Spinal cord (tissue), 10 donors: ENCODE measurements around the gene COL16A1. TPM values are rescaled to one million over a fixed set of nuclear protein-coding genes. Genes with fewer than 3 reads are reported as not detected.

ENCODE experiments used
- DNase-seq, 6 donors: peaks; one replicate each; pipeline versions ENCODE4 v3.0.0 to v3.0.0-alpha.2; 2013 to 2015; ENCODE audit warnings: low spot score in 6 of 6, low read depth in 4 of 6
- H3K27ac ChIP-seq: one replicate; pipeline ENCODE4 v1.5.1; 2013; ENCODE audit warnings: low read depth, low read length, control low read depth
- H3K27me3 ChIP-seq: one replicate; pipeline ENCODE4 v1.6.1; 2013; ENCODE audit warnings: low read length; ENCODE audit not compliant: control insufficient read depth, insufficient read depth
- H3K36me3 ChIP-seq: one replicate; pipeline ENCODE4 v1.6.1; 2013; ENCODE audit warnings: low read length; ENCODE audit not compliant: control insufficient read depth, insufficient read depth
- H3K4me1 ChIP-seq: one replicate; pipeline ENCODE4 v1.6.1; 2013; ENCODE audit warnings: low read length; ENCODE audit not compliant: control insufficient read depth, insufficient read depth
- H3K4me3 ChIP-seq: one replicate; pipeline ENCODE4 v1.5.1; 2013; ENCODE audit warnings: low read depth, low read length, control low read depth
- H3K9me3 ChIP-seq: one replicate; pipeline ENCODE4 v1.6.1; 2013; ENCODE audit warnings: low read length; ENCODE audit not compliant: control insufficient read depth, insufficient read depth
- WGBS: methylation state at CpG from one replicate; pipeline ENCODE4 v1.1.5; 2013; ENCODE audit warnings: missing lambda C conversion rate; ENCODE audit not compliant: insufficient coverage; 5-methylcytosine and 5-hydroxymethylcytosine counted together
- polyA plus RNA-seq, 2 donors: library from polyadenylated mRNA; unstranded; fragments of 120-200 nt; gene quantifications; one replicate each; pipeline ENCODE4 v1.2.1, GENCODE V29; 2013; ENCODE audit not compliant: insufficient read length in 2 of 2
- total RNA-seq, 2 donors: library from RNA; depleted of rRNA in 1 of 2; stranded (reverse); fragments of 120-200 nt in 1 of 2; fragments of >200 nt in 1 of 2; gene quantifications; one replicate each; pipeline versions ENCODE4 v1.2.3 to v1.2.4, GENCODE V29; 2013 to 2014
- donor health status: healthy.

The COL16A1 gene
- total and polyA plus RNA-seq, 4 donors: 60.6 to 178 (median 135) TPM

DNA sequence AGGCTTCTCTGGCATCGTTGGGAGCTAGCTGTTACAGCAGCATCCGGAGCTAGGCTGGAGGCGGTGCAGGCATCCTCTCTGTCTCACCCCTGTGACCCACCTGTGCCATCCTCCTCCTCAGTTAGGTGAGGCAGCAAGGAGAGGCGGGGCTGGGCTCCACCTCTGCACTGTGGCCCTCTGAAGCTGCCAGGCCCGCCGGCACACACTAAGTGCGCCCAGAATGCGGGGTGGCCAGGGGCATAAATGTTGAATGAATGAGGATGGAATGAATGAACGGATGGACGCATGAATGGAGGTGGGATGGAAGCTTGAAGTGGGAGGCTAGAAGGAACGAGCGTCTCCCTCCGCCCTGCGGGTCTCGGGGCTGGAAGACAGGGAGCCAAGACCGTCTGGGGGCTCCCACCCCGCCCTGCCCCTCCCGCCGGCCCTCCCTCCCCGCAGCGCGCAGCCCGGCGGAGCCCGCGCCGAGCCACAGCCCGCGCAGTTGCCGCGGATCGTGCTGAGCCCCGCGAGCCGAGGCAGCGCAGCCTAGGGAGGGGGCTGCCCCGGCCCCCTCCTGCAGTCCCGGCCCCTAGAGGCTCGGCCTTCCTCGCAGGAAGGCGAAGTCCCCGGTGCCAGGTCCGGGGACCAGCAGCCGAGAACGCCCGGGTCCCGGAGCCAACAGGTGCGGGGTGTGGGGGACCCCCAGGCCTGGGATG lies 86.5 kb downstream of the COL16A1 start, which contains the start of gene HCRTR1:
Gene HCRTR1 (plus strand): TSS at position 472 of the 698 bp plus-strand sequence. CDS start 1,504 bp downstream, outside the sequence.
- WGBS: 2% methylated on average over 43 of the region's 48 CpGs

DNA sequence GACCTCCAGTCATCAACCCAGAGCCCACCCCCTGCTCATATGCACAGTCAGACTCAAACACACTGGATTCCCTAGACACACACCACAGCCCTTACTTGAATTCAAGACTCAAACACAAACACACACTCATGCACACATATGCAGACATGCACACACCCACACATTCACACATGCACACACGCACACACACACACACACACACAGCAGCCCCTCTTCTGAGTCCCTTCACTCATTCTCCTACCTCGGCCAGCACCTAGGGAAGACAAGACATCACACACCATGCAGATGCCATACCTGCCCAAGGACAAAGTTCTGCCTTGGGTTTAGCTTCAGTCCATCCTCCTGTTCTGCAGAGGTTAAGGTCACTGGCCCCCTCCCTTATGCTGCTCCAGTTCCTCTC lies 87.9 kb downstream of the COL16A1 start:
- DNase-seq: no peak
- Histone ChIP-seq H3K27me3 (peaks cover 11% of the 10 kb centered on the region), H3K36me3 (no peaks in the 10 kb centered on the region), H3K4me3 (no peak overlapping the region), H3K4me1 (peaks cover 33% of the 10 kb centered on the region), H3K27ac (no peak overlapping the region), H3K9me3 (no peaks in the 10 kb centered on the region)
- WGBS: 49% methylated on average over 2 of the region's 2 CpGs

More for the DNA sequence above, 86.5 kb downstream of the COL16A1 start, which contains the start of gene HCRTR1:
- H3K4me1 ChIP-seq: peaks cover 43% of the 10 kb centered on the region
- H3K4me3 ChIP-seq: peak within 1 kb of the TSS; percentile 47
- H3K9me3 ChIP-seq: no peaks in the 10 kb centered on the region
- H3K27me3 ChIP-seq: peaks cover 11% of the 10 kb centered on the region
- no peaks in the 10 kb centered on the region for H3K36me3 ChIP-seq
- peak in 2 of 6 donors; percentile 23 to 42 for DNase-seq
- H3K27ac ChIP-seq: no peak within 1 kb of the TSS

DNA sequence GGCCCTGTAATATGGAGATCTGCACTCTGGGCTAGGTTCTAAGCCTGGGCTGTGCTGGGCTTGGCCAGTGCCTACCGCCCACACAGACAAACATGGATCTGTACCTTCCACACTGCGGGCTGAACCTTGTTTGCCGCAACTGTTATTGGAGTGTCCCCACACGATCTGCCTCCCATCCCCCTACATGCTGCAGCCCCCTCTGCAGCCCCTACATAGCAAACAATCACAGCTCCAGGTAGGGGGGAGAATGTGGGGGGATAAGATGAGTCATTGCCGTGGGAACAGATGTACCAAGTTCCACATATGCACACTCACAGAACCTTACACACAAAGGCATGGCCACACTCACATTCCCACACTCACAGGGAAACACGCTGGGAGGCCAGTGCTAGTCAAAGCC lies 88.4 kb downstream of the COL16A1 start:
- H3K36me3 ChIP-seq: no peaks in the 10 kb centered on the region
- H3K27me3 ChIP-seq: peaks cover 11% of the 10 kb centered on the region
- peaks cover 33% of the 10 kb centered on the region for H3K4me1 ChIP-seq
- DNase-seq: no peak
- H3K27ac ChIP-seq: no peak overlapping the region
- H3K4me3 ChIP-seq: no peak overlapping the region
- 60% methylated on average over 1 of the region's 6 CpGs for WGBS
- no peaks in the 10 kb centered on the region for H3K9me3 ChIP-seq

DNA sequence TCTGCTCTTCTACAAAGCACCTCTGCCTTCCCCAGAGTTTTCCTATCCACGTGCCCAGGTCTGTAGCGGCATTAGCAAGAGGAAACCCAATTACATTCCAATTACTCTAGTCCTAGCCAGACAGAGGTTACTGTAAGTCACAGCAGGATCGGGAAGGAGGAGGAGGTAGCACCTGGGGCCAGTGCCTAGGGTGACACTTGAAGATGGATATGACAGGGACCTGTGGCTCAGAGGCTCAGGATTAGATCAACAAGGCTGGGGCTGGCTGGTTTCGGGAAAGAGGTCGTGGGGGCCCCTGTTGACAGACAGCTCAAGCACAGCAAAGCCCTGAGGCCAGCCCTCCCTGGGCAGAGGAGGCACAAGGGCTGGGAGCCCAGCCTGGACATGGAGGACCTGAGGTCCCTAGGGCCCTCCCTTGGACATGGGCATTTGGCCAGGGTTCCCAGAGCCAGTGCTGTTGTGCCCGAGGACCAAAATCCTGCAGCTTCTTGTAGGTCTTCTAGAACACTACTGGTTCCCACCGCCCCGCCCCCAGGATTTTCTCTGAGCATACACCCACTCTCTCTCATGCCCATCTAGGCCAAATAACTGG lies 89.3 kb downstream of the COL16A1 start:
- H3K4me1 ChIP-seq: peaks cover 33% of the 10 kb centered on the region
- no peak overlapping the region for H3K4me3 ChIP-seq
- no peaks in the 10 kb centered on the region for H3K36me3 ChIP-seq
- DNase-seq: no peak
- no peaks in the 10 kb centered on the region for H3K9me3 ChIP-seq
- H3K27me3 ChIP-seq: peaks cover 11% of the 10 kb centered on the region
- H3K27ac ChIP-seq: no peak overlapping the region
- WGBS: 74% methylated on average over 6 of the region's 8 CpGs

GRCh38 chr1:31609514-31610118 lies 94.2 kb downstream of the COL16A1 start:
- no CpG with 5 or more reads among the region's 1 CpG for WGBS
- Histone ChIP-seq H3K36me3 (no peaks in the 10 kb centered on the region), H3K4me3 (no peak overlapping the region), H3K27me3 (peaks cover 4% of the 10 kb centered on the region), H3K4me1 (peaks cover 8% of the 10 kb centered on the region), H3K27ac (no peak overlapping the region), H3K9me3 (no peaks in the 10 kb centered on the region)
- DNase-seq: no peak

DNA sequence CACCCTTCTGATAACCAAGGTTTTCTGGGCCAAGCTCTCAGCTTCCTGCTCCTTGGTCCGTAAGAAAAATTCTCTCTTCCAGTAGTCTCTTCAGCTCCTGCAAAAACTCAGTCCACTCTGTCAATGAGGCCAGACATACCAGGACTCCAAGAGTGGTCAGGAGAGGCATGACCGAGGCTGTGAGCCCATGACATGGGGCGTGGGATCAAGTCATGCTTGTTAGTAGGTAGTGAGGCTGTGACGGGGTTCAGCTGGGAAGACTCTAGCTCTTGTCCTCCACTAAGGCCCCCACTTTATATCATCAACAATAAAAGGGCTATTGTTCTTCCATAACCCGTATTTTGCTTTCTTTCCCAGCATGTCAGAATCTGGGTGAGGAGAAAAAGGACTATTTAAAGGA lies 96.5 kb downstream of the COL16A1 start:
- Histone ChIP-seq H3K36me3 (no peaks in the 10 kb centered on the region), H3K4me3 (no peak overlapping the region), H3K27me3 (peaks cover 4% of the 10 kb centered on the region), H3K9me3 (no peaks in the 10 kb centered on the region), H3K4me1 (no peaks in the 10 kb centered on the region), H3K27ac (no peak overlapping the region)
- 80% methylated on average over 1 of the region's 5 CpGs for WGBS
- no peak for DNase-seq

DNA sequence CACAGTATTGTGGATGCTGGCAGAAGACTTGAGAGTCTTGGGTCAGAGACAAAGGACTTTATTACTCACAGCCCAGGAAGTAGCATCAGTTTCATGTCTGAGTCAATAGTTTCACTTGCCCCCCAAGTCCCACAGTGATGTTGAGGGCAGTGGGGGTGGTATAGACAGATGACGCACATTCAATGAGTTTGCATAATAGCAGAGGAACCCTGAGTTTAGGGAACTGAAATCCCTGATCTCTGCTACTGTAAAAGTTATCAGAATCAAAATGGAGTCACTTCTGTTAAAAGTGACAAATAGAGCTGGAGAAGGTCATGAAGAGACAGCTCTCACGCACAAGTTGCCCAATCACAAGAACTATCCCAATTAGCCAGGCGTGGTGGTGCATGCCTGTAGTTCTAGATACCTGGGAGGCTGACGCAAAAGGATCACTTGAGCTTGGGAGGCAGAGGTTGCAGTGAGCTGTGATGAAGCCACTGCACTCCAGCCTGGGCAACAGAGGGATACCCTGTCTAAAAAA lies 97.8 kb downstream of the COL16A1 start:
- H3K36me3 ChIP-seq: no peaks in the 10 kb centered on the region
- no peaks in the 10 kb centered on the region for H3K4me1 ChIP-seq
- 100% methylated on average over 1 of the region's 4 CpGs for WGBS
- no peaks in the 10 kb centered on the region for H3K9me3 ChIP-seq
- H3K27ac ChIP-seq: no peak overlapping the region
- H3K4me3 ChIP-seq: no peak overlapping the region
- peaks cover 4% of the 10 kb centered on the region for H3K27me3 ChIP-seq
- DNase-seq: no peak

Other genes starting within 250 kb of the COL16A1 start
- 10 to 100 TPM; 15.4 to 41.2 TPM for gene TINAGL1, start 127.5 kb downstream of the COL16A1 start, total RNA-seq
- 10 to 100 TPM in 1 of 2 donors, 1 to 10 TPM in 1; 5.3 to 11.0 TPM for gene TINAGL1, start 127.5 kb downstream of the COL16A1 start, polyA plus RNA-seq
- gene HCRTR1, start 86.3 kb downstream of the COL16A1 start, total RNA-seq: 1 to 10 TPM in 1 of 2 donors, under 1 TPM in 1; 0.94 to 3.2 TPM
- gene HCRTR1, start 86.3 kb downstream of the COL16A1 start, polyA plus RNA-seq: 1 to 10 TPM; 4.2 to 6.5 TPM
- 10 to 100 TPM; 66.1 to 78.1 TPM for gene PEF1, start 59.1 kb downstream of the COL16A1 start, total RNA-seq
- 10 to 100 TPM; 77.4 to 78.2 TPM for gene PEF1, start 59.1 kb downstream of the COL16A1 start, polyA plus RNA-seq
- gene ADGRB2, start 60.3 kb upstream of the COL16A1 start, total RNA-seq: 10 to 100 TPM; 37.7 to 41.5 TPM
- 100 to 1,000 TPM; 138 to 142 TPM for gene ADGRB2, start 60.3 kb upstream of the COL16A1 start, polyA plus RNA-seq
- gene SPOCD1, start 112.0 kb upstream of the COL16A1 start, total RNA-seq: under 1 TPM; 0.30 to 0.44 TPM
- gene SPOCD1, start 112.0 kb upstream of the COL16A1 start, polyA plus RNA-seq: under 1 TPM; 0.15 to 0.43 TPM
- gene PTP4A2, start 234.4 kb upstream of the COL16A1 start, total RNA-seq: 100 to 1,000 TPM; 248 to 326 TPM
- gene PTP4A2, start 234.4 kb upstream of the COL16A1 start, polyA plus RNA-seq: 100 to 1,000 TPM; 149 to 185 TPM